Endothelial cell of umbilical vein (primary cell): ENCODE measurements around the gene SUGCT. TPM values are rescaled to one million over a fixed set of nuclear protein-coding genes. Genes with fewer than 3 reads are reported as not detected.

ENCODE experiments used
- BruUV-seq: library from RNA; stranded (reverse); fragments of 400-500 nt; replicated peaks from 2 replicates; lab custom pipeline; 2021; lab: Mats Ljungman, UMichigan
- CTCF ChIA-PET: fragments of 300-600, 350-600 bp; sonication (Branson Sonifier 250); formaldehyde crosslinking; loops from one replicate; lab custom pipeline; 2021; ENCODE audit warnings: antibody characterized with exemption, inconsistent platforms; lab: Charles Lee
- POLR2A ChIA-PET: fragments of 300-600, 350-600 bp; sonication (Branson Sonifier 250); formaldehyde crosslinking; loops from one replicate; lab custom pipeline; 2021; ENCODE audit warnings: antibody characterized with exemption, inconsistent platforms; lab: Charles Lee
- DNase-seq: peaks from one replicate; pipeline ENCODE4 v3.0.0-alpha.2; 2011; ENCODE audit warnings: low read depth, low spot score
- FAIRE-seq: peaks from 2 replicates; lab custom pipeline; 2011; peaks lifted over from hg19 to GRCh38; lab: Jason Lieb, UNC
- H2AFZ ChIP-seq: 2 replicates; pipeline ENCODE4 v1.6.0; 2012; ENCODE audit warnings: low read depth, low read length, control low read depth, inconsistent platforms
- H3K27ac ChIP-seq: 2 replicates; pipeline ENCODE4 v1.5.1; 2011; ENCODE audit warnings: low read depth, mild to moderate bottlenecking, control low read depth, low read length, moderate library complexity; ENCODE audit not compliant: insufficient read depth
- H3K27me3 ChIP-seq, 2 experiments: 2 replicates each; pipeline versions ENCODE4 v1.6.0 to v1.6.1; 2011; ENCODE audit warnings: low read length in 2 of 2, mixed read lengths in 1 of 2; ENCODE audit not compliant: control insufficient read depth in 2 of 2, insufficient read depth in 2 of 2
- H3K36me3 ChIP-seq, 2 experiments: 2 replicates in 1 of 2; 3 replicates in 1 of 2; pipeline ENCODE4 v1.5.1; 2011; ENCODE audit warnings: low read length in 2 of 2, mild to moderate bottlenecking in 1 of 2, moderate library complexity in 1 of 2; ENCODE audit not compliant: control insufficient read depth in 2 of 2, insufficient read depth in 2 of 2; ENCODE audit errors: extremely low read depth in 1 of 2
- H3K4me1 ChIP-seq: 3 replicates; pipeline ENCODE4 v1.5.1; 2011; ENCODE audit warnings: mild to moderate bottlenecking, low read length; ENCODE audit not compliant: control insufficient read depth, insufficient read depth; ENCODE audit errors: extremely low read depth
- H3K4me2 ChIP-seq: 2 replicates; pipeline ENCODE4 v1.6.1; 2011; ENCODE audit warnings: low read length, control low read depth, mixed read lengths; ENCODE audit not compliant: insufficient read depth
- H3K4me3 ChIP-seq, 3 experiments: fragments of 200-600 bp in 1 of 3; sonication (generic), shearing (Covaris generic) in 1 of 3; replicated peaks in 1 of 3; 2 replicates each; pipeline ENCODE4 v1.5.1; 2011 to 2016; ENCODE audit warnings: control low read depth in 3 of 3, low read length in 3 of 3, mild to moderate bottlenecking in 2 of 3, inconsistent platforms in 1 of 3, low read depth in 1 of 3, moderate library complexity in 1 of 3; ENCODE audit not compliant: insufficient read depth in 1 of 3
- H3K79me2 ChIP-seq: 2 replicates; pipeline ENCODE4 v1.6.0; 2012; ENCODE audit warnings: low read length, inconsistent platforms; ENCODE audit not compliant: control insufficient read depth, insufficient read depth
- H3K9ac ChIP-seq: replicated peaks from 2 replicates; pipeline ENCODE3; 2011; ENCODE audit warnings: low read length, control low read depth; ENCODE audit not compliant: insufficient read depth; ENCODE audit errors: extremely low read depth
- H3K9me1 ChIP-seq: replicated peaks from 3 replicates; pipeline ENCODE4 v1.6.0; 2011; ENCODE audit warnings: mild to moderate bottlenecking, low read length; ENCODE audit not compliant: control insufficient read depth, insufficient read depth; ENCODE audit errors: extremely low read depth
- H3K9me3 ChIP-seq: replicated peaks from 2 replicates; pipeline ENCODE4 v1.5.1; 2012; ENCODE audit warnings: low read length, inconsistent platforms; ENCODE audit not compliant: control insufficient read depth, insufficient read depth
- H4K20me1 ChIP-seq: replicated peaks from 2 replicates; pipeline ENCODE3; 2011; ENCODE audit warnings: mild to moderate bottlenecking, low read length; ENCODE audit not compliant: control insufficient read depth, insufficient read depth; ENCODE audit errors: extremely low read depth
- CTCF ChIP-seq, 2 donors: IDR thresholded peaks; 1 replicate in 1 of 2; 2 replicates in 1 of 2; pipeline ENCODE4 v1.5.1; 2011; ENCODE audit warnings: low read length in 2 of 2, mild to moderate bottlenecking in 2 of 2, moderate library complexity in 2 of 2, control low read depth in 1 of 2, inconsistent platforms in 1 of 2, low read depth in 1 of 2; ENCODE audit not compliant: insufficient read depth in 1 of 2; ENCODE audit errors: extremely low read depth in 1 of 2
- EZH2 ChIP-seq: IDR thresholded peaks from 2 replicates; pipeline ENCODE4 v1.6.1; 2012; ENCODE audit warnings: borderline replicate concordance, low read depth, mild to moderate bottlenecking, moderate library complexity, low read length, inconsistent platforms; ENCODE audit not compliant: severe bottlenecking
- FOS ChIP-seq: IDR thresholded peaks from 2 replicates; pipeline ENCODE4 v1.6.1; 2011; ENCODE audit warnings: mild to moderate bottlenecking, low read length, moderate library complexity, borderline replicate concordance; ENCODE audit not compliant: insufficient read depth
- GATA2 ChIP-seq: IDR thresholded peaks from 2 replicates; pipeline ENCODE4 v1.7.0; 2011; ENCODE audit warnings: low read depth, mild to moderate bottlenecking, moderate library complexity, mixed read lengths, low read length; ENCODE audit not compliant: insufficient read length, insufficient read depth
- JUN ChIP-seq: IDR thresholded peaks from 2 replicates; pipeline ENCODE4 v1.6.1; 2011; ENCODE audit warnings: borderline replicate concordance, low read depth; ENCODE audit not compliant: insufficient read length, insufficient read depth
- MAX ChIP-seq: IDR thresholded peaks from 2 replicates; pipeline ENCODE4 v1.6.1; 2011; ENCODE audit not compliant: insufficient read depth, insufficient read length
- MYC ChIP-seq: IDR thresholded peaks from one replicate; pipeline ENCODE4 v1.6.1; 2011; ENCODE audit warnings: mild to moderate bottlenecking, low read depth, low read length
- POLR2A ChIP-seq: IDR thresholded peaks from 2 replicates; pipeline ENCODE4 v1.6.1; 2012; ENCODE audit warnings: low read depth, mild to moderate bottlenecking, control low read depth, low read length
- POLR2AphosphoS5 ChIP-seq: IDR thresholded peaks from 2 replicates; pipeline ENCODE4 v1.6.1; 2012; ENCODE audit warnings: low read depth, mild to moderate bottlenecking, control low read depth, low read length, moderate library complexity; ENCODE audit not compliant: insufficient read depth
- dilution Hi-C: fragments of 300-500 bp; cut with MboI; formaldehyde crosslinking; loops from one replicate; pipeline ENCODE4 v1.15.0; 2019; ENCODE audit warnings: low sequenced_read_pairs; ENCODE audit not compliant: extremely low pct_ligation_motif_present
- intact Hi-C: fragments of 100-400 bp; cut with micrococcal nuclease; formaldehyde crosslinking; loops from one replicate; pipeline ENCODE4 v1.10.0; 2022
- polyA plus RNA-seq, 4 experiments: library from polyadenylated mRNA; depleted of rRNA in 3 of 4; stranded (reverse) in 3 of 4; unstranded in 1 of 4; fragments of >200 nt; gene quantifications; 2 replicates each; pipeline versions ENCODE4 v1.2.1 to v1.2.3, GENCODE V29; 2011 to 2012; ENCODE audit warnings: missing spikeins in 1 of 4
- total RNA-seq: library from RNA; stranded (reverse); gene quantifications from 2 replicates; pipeline ENCODE4 v1.2.3, GENCODE V29; 2021

The SUGCT gene
- total and polyA plus RNA-seq, 2 donors (not counting 3 experiments of a cell fraction or from before 2014, with no cell fraction given) = 1.2 to 1.4 TPM

DNA sequence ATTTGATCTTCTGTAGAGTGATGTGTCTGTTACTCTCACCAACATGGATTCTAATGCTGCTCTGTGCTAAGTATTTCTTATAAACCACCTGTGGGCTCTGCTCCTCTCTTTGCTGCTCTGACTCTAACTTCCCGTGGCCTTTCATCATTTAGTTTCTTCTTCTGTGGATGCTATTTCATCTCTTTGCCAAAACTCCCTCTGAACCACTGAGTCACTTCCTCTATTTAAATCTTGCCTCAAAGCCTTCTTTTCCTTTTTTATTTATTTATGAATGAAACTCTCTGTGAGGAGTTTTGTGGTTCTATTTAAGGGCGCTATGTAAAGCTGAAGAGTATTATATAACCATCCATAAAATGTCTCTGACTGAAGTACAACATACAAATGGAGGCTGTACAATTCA, 538.5 kb downstream of the SUGCT start:
- Histone ChIP-seq H3K4me3 (no peak overlapping the region), H3K79me2 (no peaks in the 10 kb centered on the region), H3K4me2 (no peak overlapping the region), H3K9ac (no peak overlapping the region), H2AFZ (no peak overlapping the region), H3K9me1 (no peaks in the 10 kb centered on the region), H3K27me3 (no peaks in the 10 kb centered on the region), H3K4me1 (peaks cover 5% of the 10 kb centered on the region), H4K20me1 (no peaks in the 10 kb centered on the region), H3K9me3 (no peaks in the 10 kb centered on the region), H3K36me3 (no peaks in the 10 kb centered on the region), H3K27ac (no peak overlapping the region)
- dilution Hi-C loops (no loop called here), intact Hi-C loops (no loop called here)
- DNase-seq = peak; percentile 29
- POLR2A ChIA-PET = no interaction called here
- FAIRE-seq = no peak
- peak; percentile 29 for TF ChIP-seq FOS
- no peak for TF ChIP-seq GATA2
- no peak for TF ChIP-seq JUN
- TF ChIP-seq CTCF (IDR thresholded peaks at IDR 0.05; ENCODE audit: extremely low read depth in 1 of 2, insufficient read depth in 1 of 2, low read depth in 1 of 2, low read length in 2 of 2) = no peak
- CTCF ChIA-PET = no interaction called here
- no TSS peak for BruUV-seq

DNA sequence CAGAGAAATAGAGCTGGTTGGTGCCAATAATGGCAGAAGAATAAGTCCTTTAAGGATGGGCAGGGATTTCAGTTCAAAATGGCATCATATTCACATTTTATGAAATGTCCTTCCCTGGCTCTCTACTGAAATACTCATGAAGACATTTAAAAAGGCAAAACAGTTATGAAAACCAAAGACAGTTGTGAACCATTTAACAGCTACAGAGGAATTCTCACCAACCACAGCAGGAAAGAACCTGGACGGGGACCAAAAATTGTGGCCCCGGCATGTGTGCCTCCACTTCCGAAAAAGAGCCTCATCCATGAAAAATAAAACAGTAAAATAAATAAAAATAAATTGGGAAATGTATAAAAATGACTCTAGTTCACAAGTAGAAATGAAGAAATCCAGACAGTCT, 539.5 kb downstream of the SUGCT start:
- Histone ChIP-seq H2AFZ (no peak overlapping the region), H3K4me1 (peaks cover 5% of the 10 kb centered on the region), H3K9me3 (no peaks in the 10 kb centered on the region), H3K9me1 (no peaks in the 10 kb centered on the region), H3K79me2 (no peaks in the 10 kb centered on the region), H4K20me1 (no peaks in the 10 kb centered on the region), H3K4me2 (no peak overlapping the region), H3K27ac (no peak overlapping the region), H3K9ac (no peak overlapping the region), H3K4me3 (no peak overlapping the region), H3K27me3 (no peaks in the 10 kb centered on the region), H3K36me3 (no peaks in the 10 kb centered on the region)
- intact Hi-C loops (no loop called here), dilution Hi-C loops (no loop called here)
- BruUV-seq = no TSS peak
- DNase-seq (no peak), FAIRE-seq (no peak)
- CTCF ChIA-PET = no interaction called here
- TF ChIP-seq POLR2AphosphoS5 (no peak), FOS (no peak), JUN (no peak), GATA2 (no peak), MYC (no peak), POLR2A (no peak), MAX (no peak), EZH2 (no peak), CTCF (IDR thresholded peaks at IDR 0.05; ENCODE audit: extremely low read depth in 1 of 2, insufficient read depth in 1 of 2, low read depth in 1 of 2, low read length in 2 of 2) (no peak)
- POLR2A ChIA-PET = no interaction called here
